Trophoblast cell (in vitro differentiated cells and primary cell): ENCODE data around the gene BTBD7.

Source experiments
- DNase-seq, 2 donors: peaks; one replicate each; pipeline ENCODE4 v3.0.0-alpha.2; 2016
- H2AFZ ChIP-seq: 2 replicates; pipeline ENCODE4 v1.6.1; 2013; ENCODE audit warnings: low read length, moderate library complexity, mild to moderate bottlenecking; ENCODE audit not compliant: insufficient read depth, poor library complexity
- H2AK5ac ChIP-seq: 2 replicates; pipeline ENCODE4 v1.6.1; 2013; ENCODE audit warnings: mild to moderate bottlenecking, low read length
- H2BK120ac ChIP-seq: 2 replicates; pipeline ENCODE4 v1.6.1; 2013; ENCODE audit warnings: low read length, mild to moderate bottlenecking, moderate library complexity; ENCODE audit not compliant: insufficient read depth, poor library complexity
- H2BK12ac ChIP-seq: 2 replicates; pipeline ENCODE4 v1.6.1; 2013; ENCODE audit warnings: mild to moderate bottlenecking, low read length, moderate library complexity
- H2BK5ac ChIP-seq: 2 replicates; pipeline ENCODE4 v1.6.1; 2013; ENCODE audit warnings: low read length, low read depth, moderate library complexity, mild to moderate bottlenecking; ENCODE audit not compliant: poor library complexity
- H3K14ac ChIP-seq: 2 replicates; pipeline ENCODE4 v1.6.1; 2013; ENCODE audit warnings: mild to moderate bottlenecking, low read length
- H3K18ac ChIP-seq: 2 replicates; pipeline ENCODE4 v1.6.1; 2013; ENCODE audit warnings: mild to moderate bottlenecking, low read length
- H3K23ac ChIP-seq: 2 replicates; pipeline ENCODE4 v1.6.1; 2013; ENCODE audit warnings: low read length
- H3K27ac ChIP-seq: 2 replicates; pipeline ENCODE4 v1.5.1; 2013; ENCODE audit warnings: low read depth, mild to moderate bottlenecking, inconsistent platforms, low read length, moderate library complexity
- H3K27me3 ChIP-seq: 2 replicates; pipeline ENCODE4 v1.6.1; 2013; ENCODE audit warnings: inconsistent platforms, mild to moderate bottlenecking, low read length, moderate library complexity; ENCODE audit not compliant: insufficient read depth
- H3K36me3 ChIP-seq, 2 experiments: 1 replicate in 1 of 2; 2 replicates in 1 of 2; pipeline ENCODE4 v1.6.1; 2013; ENCODE audit warnings: low read length in 2 of 2, mild to moderate bottlenecking in 2 of 2, moderate library complexity in 1 of 2; ENCODE audit not compliant: insufficient read depth in 2 of 2, control insufficient read depth in 1 of 2
- H3K4ac ChIP-seq: 2 replicates; pipeline ENCODE4 v1.6.1; 2013; ENCODE audit warnings: low read depth, mild to moderate bottlenecking, low read length, moderate library complexity
- H3K4me1 ChIP-seq, 2 experiments: 1 replicate in 1 of 2; 2 replicates in 1 of 2; pipeline ENCODE4 v1.6.1; 2013; ENCODE audit warnings: low read length in 2 of 2, mild to moderate bottlenecking in 2 of 2, moderate library complexity in 1 of 2; ENCODE audit not compliant: insufficient read depth in 2 of 2, control insufficient read depth in 1 of 2
- H3K4me2 ChIP-seq: 2 replicates; pipeline ENCODE4 v1.6.1; 2013; ENCODE audit warnings: inconsistent platforms, mild to moderate bottlenecking, low read length, moderate library complexity
- H3K4me3 ChIP-seq: 2 replicates; pipeline ENCODE4 v1.5.1; 2013; ENCODE audit warnings: mild to moderate bottlenecking, low read depth, low read length, inconsistent platforms
- H3K79me1 ChIP-seq: one replicate; pipeline ENCODE4 v1.6.1; 2013; ENCODE audit warnings: low read length
- H3K79me2 ChIP-seq: 2 replicates; pipeline ENCODE4 v1.6.1; 2013; ENCODE audit warnings: low read length, mild to moderate bottlenecking; ENCODE audit not compliant: control insufficient read depth, insufficient read depth, poor library complexity
- H3K9ac ChIP-seq: 2 replicates; pipeline ENCODE4 v1.6.1; 2013; ENCODE audit warnings: mild to moderate bottlenecking, low read length
- H3K9me3 ChIP-seq: 2 replicates; pipeline ENCODE4 v1.6.1; 2013; ENCODE audit warnings: low read depth, mild to moderate bottlenecking, control low read depth, inconsistent platforms, low read length; ENCODE audit not compliant: insufficient read depth
- H4K12ac ChIP-seq: 2 replicates; pipeline ENCODE4 v1.6.1; 2013; ENCODE audit warnings: low read depth, mild to moderate bottlenecking, low read length, moderate library complexity
- H4K8ac ChIP-seq: 2 replicates; pipeline ENCODE4 v1.6.1; 2013; ENCODE audit warnings: low read depth, mild to moderate bottlenecking, low read length, moderate library complexity
- H4K91ac ChIP-seq: one replicate; pipeline ENCODE4 v1.6.1; 2013; ENCODE audit warnings: low read depth, mild to moderate bottlenecking, low read length, moderate library complexity
- WGBS: extraction: QIAGEN DNeasy Blood & Tissue Kit; methylation state at CpG from one replicate; pipeline ENCODE4 v1.1.7; 2013; ENCODE audit warnings: missing lambda C conversion rate; ENCODE audit not compliant: insufficient read length, insufficient coverage; ENCODE audit errors: extremely low coverage; 5-methylcytosine and 5-hydroxymethylcytosine counted together

The BTBD7 gene

DNA sequence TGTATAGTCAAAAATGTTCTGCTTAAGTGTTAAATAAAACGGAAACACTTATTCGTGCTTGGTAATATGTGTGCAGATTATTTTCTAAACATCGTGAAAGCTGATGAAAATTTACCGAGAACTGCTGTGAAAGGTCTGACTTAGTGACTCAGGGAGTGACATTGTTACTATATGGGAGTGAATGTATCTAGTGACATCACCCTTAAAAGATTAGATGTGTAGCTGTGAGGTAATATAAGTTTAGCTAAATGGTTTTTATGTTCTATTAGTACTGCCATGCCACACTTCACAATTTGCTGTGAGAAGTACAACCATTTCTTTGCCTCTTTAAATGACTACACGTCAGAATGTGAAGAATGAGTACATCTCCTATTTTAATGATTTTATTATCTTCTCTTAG is 15.5 kb upstream of the BTBD7 start:
- no peaks in the 10 kb centered on the region for H3K4me1 ChIP-seq
- no peak overlapping the region for H2BK120ac ChIP-seq
- no peak overlapping the region for H2BK12ac ChIP-seq
- H3K27me3 ChIP-seq, result no peaks in the 10 kb centered on the region
- H3K9me3 ChIP-seq, result peaks cover 5% of the 10 kb centered on the region
- H3K4me2 ChIP-seq, result no peak overlapping the region
- H3K4me3 ChIP-seq, result no peak overlapping the region
- no peaks in the 10 kb centered on the region for H3K79me1 ChIP-seq
- DNase-seq, result no peak
- H3K4ac ChIP-seq, result no peak overlapping the region
- no CpG with 5 or more reads among the region's 5 CpGs for WGBS
- no peak overlapping the region for H4K12ac ChIP-seq
- H3K14ac ChIP-seq, result no peak overlapping the region
- no peak overlapping the region for H3K9ac ChIP-seq
- no peak overlapping the region for H2AK5ac ChIP-seq
- H2AFZ ChIP-seq, result no peak overlapping the region
- H4K8ac ChIP-seq, result no peak overlapping the region
- no peak overlapping the region for H2BK5ac ChIP-seq
- no peak overlapping the region for H4K91ac ChIP-seq
- no peak overlapping the region for H3K18ac ChIP-seq
- no peak overlapping the region for H3K23ac ChIP-seq
- no peak overlapping the region for H3K27ac ChIP-seq
- H3K79me2 ChIP-seq, result no peaks in the 10 kb centered on the region
- H3K36me3 ChIP-seq, result no peaks in the 10 kb centered on the region

DNA sequence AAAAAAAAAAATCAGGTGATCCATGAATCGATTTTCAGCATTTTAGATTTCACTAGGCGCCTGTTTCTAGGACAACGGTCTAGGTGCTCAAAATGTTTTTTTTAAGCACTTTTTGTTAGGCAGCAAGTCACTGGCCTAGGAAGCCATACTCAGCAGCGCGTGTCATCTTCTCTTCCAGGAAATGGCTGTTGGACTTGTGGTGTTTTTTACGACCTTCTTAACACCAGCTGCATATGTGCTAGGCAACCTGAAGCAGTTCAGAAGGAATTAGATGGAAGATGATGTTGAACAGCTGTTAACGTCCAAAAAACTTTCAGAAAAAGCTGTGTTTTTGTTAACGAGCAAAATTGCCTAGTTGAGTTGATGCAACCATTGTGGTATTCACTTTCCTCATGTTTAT is 15.0 kb upstream of the BTBD7 start:
- no CpG with 5 or more reads among the region's 8 CpGs for WGBS
- Histone ChIP-seq H3K9ac (no peak overlapping the region), H2BK5ac (no peak overlapping the region), H2AK5ac (no peak overlapping the region), H3K4me2 (no peak overlapping the region), H3K14ac (no peak overlapping the region), H2BK120ac (no peak overlapping the region), H3K23ac (no peak overlapping the region), H3K4me1 (no peaks in the 10 kb centered on the region), H3K27ac (no peak overlapping the region), H4K8ac (no peak overlapping the region), H4K91ac (no peak overlapping the region), H3K27me3 (no peaks in the 10 kb centered on the region), H3K4me3 (no peak overlapping the region), H3K4ac (no peak overlapping the region), H3K79me1 (no peaks in the 10 kb centered on the region), H3K36me3 (no peaks in the 10 kb centered on the region), H2BK12ac (no peak overlapping the region), H3K9me3 (peaks cover 5% of the 10 kb centered on the region), H3K18ac (no peak overlapping the region), H3K79me2 (no peaks in the 10 kb centered on the region), H2AFZ (no peak overlapping the region), H4K12ac (no peak overlapping the region)
- DNase-seq, result no peak

DNA sequence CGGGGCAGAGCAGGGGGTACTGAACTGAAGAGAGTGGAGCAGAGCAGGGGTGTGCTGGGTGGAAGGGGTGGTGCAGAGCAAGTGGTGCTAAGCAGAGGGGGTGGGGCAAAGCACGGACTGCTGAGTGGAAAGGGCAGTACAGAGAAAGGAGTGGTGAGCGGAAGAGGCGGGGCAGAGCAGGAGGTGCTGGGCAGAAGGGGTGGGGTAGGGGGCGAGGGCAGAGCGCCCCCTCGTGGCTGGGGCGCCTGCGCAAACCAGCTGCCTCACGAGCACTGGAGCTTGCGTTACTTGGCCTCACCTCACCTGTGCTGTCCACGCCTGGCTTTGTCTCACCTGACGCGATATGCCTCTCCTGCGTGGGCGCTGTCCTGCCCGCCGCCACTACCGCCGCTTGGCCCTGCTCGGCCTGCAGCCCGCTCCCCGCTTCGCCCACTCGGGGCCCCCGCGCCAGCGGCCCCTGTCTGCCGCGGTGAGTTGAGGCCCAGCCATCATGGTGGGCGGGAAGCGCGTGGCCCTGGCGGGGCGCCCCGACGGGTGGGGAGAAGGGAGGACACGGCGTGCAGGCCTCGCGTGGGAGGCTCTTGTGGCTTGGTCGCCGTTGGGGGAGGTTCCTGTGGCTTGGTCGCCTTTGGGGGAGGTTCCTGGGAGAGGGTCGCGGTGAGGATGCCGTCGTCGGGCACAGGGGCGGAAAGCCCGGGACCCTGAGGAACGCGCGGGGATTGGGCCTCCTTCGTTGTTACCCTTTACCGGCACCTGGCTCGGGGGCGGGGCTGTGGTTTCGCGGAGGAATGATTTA is 14.3 kb upstream of the BTBD7 start, which contains the start of gene COX8C:
TSS of gene COX8C (plus strand) at position 257 of the 796 bp plus-strand sequence. CDS start at position 344, 87 bp downstream.
- no CpG with 5 or more reads among the region's 60 CpGs for WGBS
- H3K14ac ChIP-seq, result no peak within 1 kb of the TSS
- H3K4me2 ChIP-seq, result no peak within 1 kb of the TSS
- H3K4me3 ChIP-seq, result no peak within 1 kb of the TSS
- H3K9me3 ChIP-seq, result peaks cover 6% of the 10 kb centered on the region
- no peak within 1 kb of the TSS for H3K18ac ChIP-seq
- no peak within 1 kb of the TSS for H4K8ac ChIP-seq
- DNase-seq, result peak; percentile 38 to 63
- H3K79me2 ChIP-seq, result no peaks in the 10 kb centered on the region
- H2AFZ ChIP-seq, result no peak within 1 kb of the TSS
- no peak within 1 kb of the TSS for H3K27ac ChIP-seq
- H3K36me3 ChIP-seq, result no peaks in the 10 kb centered on the region
- no peaks in the 10 kb centered on the region for H3K79me1 ChIP-seq
- H4K12ac ChIP-seq, result no peak within 1 kb of the TSS
- no peak within 1 kb of the TSS for H3K9ac ChIP-seq
- no peak within 1 kb of the TSS for H4K91ac ChIP-seq
- H3K4ac ChIP-seq, result no peak within 1 kb of the TSS
- no peaks in the 10 kb centered on the region for H3K27me3 ChIP-seq
- no peak within 1 kb of the TSS for H2BK12ac ChIP-seq
- no peak within 1 kb of the TSS for H2AK5ac ChIP-seq
- H2BK5ac ChIP-seq, result no peak within 1 kb of the TSS
- H3K4me1 ChIP-seq, result no peaks in the 10 kb centered on the region
- H2BK120ac ChIP-seq, result no peak within 1 kb of the TSS
- no peak within 1 kb of the TSS for H3K23ac ChIP-seq

DNA sequence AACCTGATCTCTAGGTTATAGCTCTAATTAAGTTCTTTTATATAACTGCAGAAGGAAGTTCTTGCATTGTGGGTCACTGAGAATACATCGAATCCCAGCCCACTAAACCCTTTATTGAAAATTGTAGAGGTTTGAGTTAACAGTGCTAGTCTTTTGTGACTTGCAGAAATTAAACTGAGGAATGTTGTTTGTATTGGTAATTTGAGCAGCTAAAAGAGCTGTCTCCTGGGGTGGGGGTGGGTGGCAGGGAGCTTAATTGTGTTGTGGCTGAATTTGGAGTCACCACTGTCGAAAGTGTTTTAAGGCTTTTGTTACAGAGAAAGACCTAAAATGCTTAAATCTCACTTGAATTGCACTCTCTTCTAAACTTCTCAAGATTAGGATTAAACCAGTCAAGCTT is 11.0 kb upstream of the BTBD7 start:
- Histone ChIP-seq H3K4ac (no peak overlapping the region), H3K18ac (no peak overlapping the region), H2BK12ac (no peak overlapping the region), H4K91ac (no peak overlapping the region), H2AK5ac (no peak overlapping the region), H3K4me1 (no peaks in the 10 kb centered on the region), H4K8ac (no peak overlapping the region), H3K4me3 (no peak overlapping the region), H3K4me2 (no peak overlapping the region), H3K23ac (no peak overlapping the region), H3K36me3 (no peaks in the 10 kb centered on the region), H3K9me3 (peaks cover 10% of the 10 kb centered on the region), H3K27ac (no peak overlapping the region), H3K79me2 (no peaks in the 10 kb centered on the region), H2BK120ac (no peak overlapping the region), H3K79me1 (no peaks in the 10 kb centered on the region), H3K14ac (no peak overlapping the region), H2BK5ac (no peak overlapping the region), H4K12ac (no peak overlapping the region), H2AFZ (no peak overlapping the region), H3K9ac (no peak overlapping the region), H3K27me3 (no peaks in the 10 kb centered on the region)
- DNase-seq, result no peak
- whole genome bisulfite sequencing, result no CpG with 5 or more reads among the region's 2 CpGs
